TTC549 (cell line): ENCODE results near the gene AKAP12.
"Not testable (repeated sequence)": the region's sequence is repeated elsewhere in the genome, so short reads cannot be mapped to it uniquely, and the experiment has no call there.

ENCODE experiments used
- FAIRE-seq: peaks from 2 replicates; lab custom pipeline; 2012; peaks lifted over from hg19 to GRCh38; lab: Jason Lieb, UNC

AKAP12 gene

GRCh38 chr6:151342750-151343149 is 103.0 kb downstream of the AKAP12 start:
- not testable (repeated sequence) for FAIRE-seq

GRCh38 chr6:151349651-151350270 is 110.0 kb downstream of the AKAP12 start:
- no peak for FAIRE-seq

- FAIRE-seq: no peak
Observed at GRCh38 chr6:151350442-151351145, 110.8 kb downstream of the AKAP12 start.

GRCh38 chr6:151351146-151351700 is 111.5 kb downstream of the AKAP12 start:
- FAIRE-seq: no peak

DNA sequence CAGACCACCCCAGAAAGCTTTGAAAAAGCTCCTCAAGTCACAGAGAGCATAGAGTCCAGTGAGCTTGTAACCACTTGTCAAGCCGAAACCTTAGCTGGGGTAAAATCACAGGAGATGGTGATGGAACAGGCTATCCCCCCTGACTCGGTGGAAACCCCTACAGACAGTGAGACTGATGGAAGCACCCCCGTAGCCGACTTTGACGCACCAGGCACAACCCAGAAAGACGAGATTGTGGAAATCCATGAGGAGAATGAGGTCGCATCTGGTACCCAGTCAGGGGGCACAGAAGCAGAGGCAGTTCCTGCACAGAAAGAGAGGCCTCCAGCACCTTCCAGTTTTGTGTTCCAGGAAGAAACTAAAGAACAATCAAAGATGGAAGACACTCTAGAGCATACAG is 112.0 kb downstream of the AKAP12 start:
- no peak for FAIRE-seq

DNA sequence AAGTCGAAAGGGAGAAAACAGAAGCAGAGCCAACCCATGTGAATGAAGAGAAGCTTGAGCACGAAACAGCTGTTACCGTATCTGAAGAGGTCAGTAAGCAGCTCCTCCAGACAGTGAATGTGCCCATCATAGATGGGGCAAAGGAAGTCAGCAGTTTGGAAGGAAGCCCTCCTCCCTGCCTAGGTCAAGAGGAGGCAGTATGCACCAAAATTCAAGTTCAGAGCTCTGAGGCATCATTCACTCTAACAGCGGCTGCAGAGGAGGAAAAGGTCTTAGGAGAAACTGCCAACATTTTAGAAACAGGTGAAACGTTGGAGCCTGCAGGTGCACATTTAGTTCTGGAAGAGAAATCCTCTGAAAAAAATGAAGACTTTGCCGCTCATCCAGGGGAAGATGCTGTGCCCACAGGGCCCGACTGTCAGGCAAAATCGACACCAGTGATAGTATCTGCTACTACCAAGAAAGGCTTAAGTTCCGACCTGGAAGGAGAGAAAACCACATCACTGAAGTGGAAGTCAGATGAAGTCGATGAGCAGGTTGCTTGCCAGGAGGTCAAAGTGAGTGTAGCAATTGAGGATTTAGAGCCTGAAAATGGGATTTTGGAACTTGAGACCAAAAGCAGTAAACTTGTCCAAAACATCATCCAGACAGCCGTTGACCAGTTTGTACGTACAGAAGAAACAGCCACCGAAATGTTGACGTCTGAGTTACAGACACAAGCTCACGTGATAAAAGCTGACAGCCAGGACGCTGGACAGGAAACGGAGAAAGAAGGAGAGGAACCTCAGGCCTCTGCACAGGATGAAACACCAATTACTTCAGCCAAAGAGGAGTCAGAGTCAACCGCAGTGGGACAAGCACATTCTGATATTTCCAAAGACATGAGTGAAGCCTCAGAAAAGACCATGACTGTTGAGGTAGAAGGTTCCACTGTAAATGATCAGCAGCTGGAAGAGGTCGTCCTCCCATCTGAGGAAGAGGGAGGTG is 112.9 kb downstream of the AKAP12 start:
- FAIRE-seq: no peak

DNA sequence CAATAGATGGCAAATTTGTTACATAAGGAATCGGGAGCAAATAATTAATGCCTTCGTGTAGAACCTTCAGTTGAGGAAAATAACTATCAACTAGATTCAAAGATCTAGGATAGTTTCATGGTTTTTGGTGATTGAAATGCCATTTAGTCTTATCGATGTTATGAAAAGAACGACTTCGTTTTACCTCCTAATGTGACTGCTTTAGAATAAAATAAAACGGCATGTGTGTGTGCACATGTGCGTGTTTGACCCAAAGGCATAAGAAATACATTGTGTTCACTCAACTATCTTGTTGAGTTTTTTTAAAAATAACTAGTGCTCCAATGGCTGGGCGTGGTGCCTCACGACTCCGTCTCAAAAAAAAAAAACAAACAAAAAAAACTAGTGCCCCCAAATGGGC is 114.0 kb downstream of the AKAP12 start:
- no peak for FAIRE-seq

DNA sequence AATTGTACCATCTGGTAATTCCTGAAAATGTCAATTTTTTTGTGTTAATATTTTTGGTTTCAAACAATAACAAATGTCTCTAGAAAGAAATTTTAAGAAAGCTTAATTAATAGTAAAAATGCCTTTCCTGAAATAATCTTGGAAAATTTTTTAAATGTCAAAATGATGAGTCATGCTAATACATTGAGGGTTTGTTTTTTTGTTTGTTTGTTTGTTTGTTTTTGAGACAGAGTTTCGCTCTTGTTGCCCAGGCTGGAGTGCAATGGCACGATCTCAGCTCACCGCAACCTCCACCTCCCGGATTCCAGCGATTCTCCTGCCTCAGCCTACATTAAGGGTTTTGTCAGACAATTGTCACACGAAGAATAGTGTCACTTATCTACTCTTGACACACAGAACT is 117.2 kb downstream of the AKAP12 start:
- not testable (repeated sequence) for FAIRE-seq

- FAIRE-seq: no peak
Observed at GRCh38 chr6:151357758-151358436, 118.1 kb downstream of the AKAP12 start.

- FAIRE-seq: no peak
Observed at GRCh38 chr6:151358475-151358874, 118.7 kb downstream of the AKAP12 start.

GRCh38 chr6:151359486-151359885 is 119.7 kb downstream of the AKAP12 start:
- no peak for FAIRE-seq

- no peak for FAIRE-seq
Observed at GRCh38 chr6:151365233-151365632, 125.5 kb downstream of the AKAP12 start.

DNA sequence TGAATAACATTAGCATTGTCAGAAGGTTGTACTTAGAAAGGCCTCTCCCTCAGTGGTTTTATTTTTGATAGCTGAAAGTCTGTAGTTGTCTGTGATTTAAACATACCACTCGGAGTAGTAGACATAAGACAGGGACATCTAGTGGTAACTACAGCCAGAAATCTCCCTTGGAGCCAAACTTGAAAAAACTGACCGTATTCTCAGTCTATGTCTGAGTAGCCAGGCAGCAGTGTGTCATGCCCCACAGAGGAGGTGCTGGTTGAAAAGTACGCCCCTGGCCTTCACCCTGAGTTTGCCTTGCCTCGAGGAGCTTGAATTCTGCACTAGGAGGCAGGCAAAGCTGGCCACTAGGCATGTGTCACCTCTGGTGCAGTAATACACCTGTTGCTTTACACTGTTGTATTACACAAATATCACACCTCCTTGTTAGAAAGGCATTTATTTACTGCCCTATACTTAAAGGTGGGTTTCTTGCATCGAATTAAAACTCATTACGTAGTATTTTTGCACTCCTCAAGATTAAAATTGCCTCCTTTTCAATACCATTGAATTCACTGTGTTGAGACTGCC is 130.8 kb downstream of the AKAP12 start:
- FAIRE-seq: no peak

DNA sequence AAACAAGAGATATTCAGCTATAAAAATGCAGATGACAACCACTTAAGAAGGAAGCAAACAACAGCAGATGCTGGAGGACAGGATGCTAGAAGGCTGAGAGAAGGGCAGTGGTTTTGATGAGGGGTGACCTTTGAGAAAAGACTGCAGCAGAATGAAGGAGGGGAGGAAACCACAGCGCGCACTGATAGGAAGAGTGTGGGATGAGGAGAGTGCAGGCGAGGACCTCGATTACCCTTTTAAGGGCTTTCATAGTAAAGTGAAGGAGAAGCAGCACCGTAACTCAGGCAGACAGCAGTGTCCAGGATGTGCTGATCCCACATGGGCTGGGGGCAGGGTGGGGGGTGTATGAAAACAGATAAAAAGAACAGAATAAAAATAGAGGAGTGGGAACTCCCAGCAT is 132.4 kb downstream of the AKAP12 start:
- no peak for FAIRE-seq

- FAIRE-seq: no peak
Observed at GRCh38 chr6:151374036-151374683, 134.4 kb downstream of the AKAP12 start.

GRCh38 chr6:151375833-151376232 is 136.1 kb downstream of the AKAP12 start:
- FAIRE-seq: no peak

GRCh38 chr6:151376440-151376839 is 136.7 kb downstream of the AKAP12 start:
- no peak for FAIRE-seq

DNA sequence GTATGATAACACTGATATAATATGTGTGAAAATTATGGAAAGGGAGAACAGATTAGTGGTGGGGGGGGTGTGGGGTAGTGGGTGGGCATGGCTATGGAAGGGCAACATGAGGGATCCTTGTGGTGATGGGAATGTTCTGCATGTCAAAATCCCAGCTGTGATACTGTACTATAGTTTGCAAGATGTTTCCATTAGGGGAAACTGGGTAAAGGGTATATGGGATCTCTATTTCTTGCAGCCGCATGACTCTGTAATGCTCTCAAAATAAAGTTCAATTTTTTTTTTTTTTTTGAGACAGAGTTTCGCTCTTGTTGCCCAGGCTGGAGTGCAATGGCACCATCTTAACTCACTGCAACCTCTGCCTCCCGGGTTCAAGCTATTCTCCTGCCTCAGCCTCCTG is 137.3 kb downstream of the AKAP12 start:
- no peak for FAIRE-seq

GRCh38 chr6:151379933-151380847 is 140.4 kb downstream of the AKAP12 start:
- no peak for FAIRE-seq

GRCh38 chr6:151380848-151381205 is 141.1 kb downstream of the AKAP12 start:
- no peak for FAIRE-seq
